Stimulated activated CD8-positive, alpha-beta memory T cell treated with anti-CD3 and anti-CD28 coated beads, Interleukin-12 subunit alpha, Interleukin-12 subunit beta, amount 100 ng/mL, for 4 hours (primary cell): ENCODE data around the gene NR1D1.

Source experiments
- DNase-seq: peaks from one replicate; pipeline ENCODE4 v3.0.0-alpha.2; 2020; ENCODE audit warnings: low read depth

Gene NR1D1

DNA sequence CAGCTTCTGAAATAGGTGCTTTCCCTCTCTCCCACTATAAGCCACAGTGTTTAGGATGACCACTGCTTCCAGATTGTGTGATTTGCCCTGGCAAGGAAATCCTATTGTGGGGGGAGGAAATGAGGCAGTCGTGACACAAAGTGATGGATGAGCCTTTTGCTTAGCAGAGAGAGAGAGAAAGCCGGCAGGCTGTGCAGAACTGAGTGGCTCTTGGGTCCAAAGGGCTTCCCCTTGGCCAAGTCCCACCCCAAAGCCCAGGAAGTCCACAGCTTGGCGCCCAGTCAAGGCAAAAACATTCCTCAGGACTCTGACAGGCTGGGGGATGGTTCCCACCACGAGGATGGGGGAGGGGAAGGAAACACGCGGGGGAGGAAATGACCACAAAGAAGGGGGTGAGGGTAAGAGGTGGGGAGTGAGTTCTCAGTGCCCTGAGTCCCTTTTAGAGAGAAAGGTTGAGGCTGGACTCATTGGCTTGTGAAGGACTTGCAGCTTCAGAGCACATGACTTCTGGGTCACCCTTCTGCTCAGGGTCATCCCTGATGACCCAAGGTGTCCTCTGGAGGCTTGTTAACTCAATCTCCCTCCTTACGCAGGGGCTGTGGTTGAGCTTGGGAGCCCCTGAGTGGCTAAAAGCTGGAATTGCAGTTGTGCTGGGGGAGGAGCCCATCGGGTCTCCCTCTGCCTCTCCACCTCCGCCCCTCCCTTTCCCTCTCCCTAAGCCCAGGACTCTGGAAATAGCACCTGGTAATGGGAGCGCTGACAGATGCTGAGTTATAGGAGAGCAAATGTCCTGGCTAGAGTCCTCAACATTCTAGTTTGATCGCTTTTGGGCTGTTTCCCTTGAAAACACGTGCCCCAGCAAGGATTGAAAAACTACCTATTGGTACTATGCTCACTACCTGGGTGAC lies 11.1 kb upstream of the NR1D1 start:
- DNase-seq, result no peak

DNA sequence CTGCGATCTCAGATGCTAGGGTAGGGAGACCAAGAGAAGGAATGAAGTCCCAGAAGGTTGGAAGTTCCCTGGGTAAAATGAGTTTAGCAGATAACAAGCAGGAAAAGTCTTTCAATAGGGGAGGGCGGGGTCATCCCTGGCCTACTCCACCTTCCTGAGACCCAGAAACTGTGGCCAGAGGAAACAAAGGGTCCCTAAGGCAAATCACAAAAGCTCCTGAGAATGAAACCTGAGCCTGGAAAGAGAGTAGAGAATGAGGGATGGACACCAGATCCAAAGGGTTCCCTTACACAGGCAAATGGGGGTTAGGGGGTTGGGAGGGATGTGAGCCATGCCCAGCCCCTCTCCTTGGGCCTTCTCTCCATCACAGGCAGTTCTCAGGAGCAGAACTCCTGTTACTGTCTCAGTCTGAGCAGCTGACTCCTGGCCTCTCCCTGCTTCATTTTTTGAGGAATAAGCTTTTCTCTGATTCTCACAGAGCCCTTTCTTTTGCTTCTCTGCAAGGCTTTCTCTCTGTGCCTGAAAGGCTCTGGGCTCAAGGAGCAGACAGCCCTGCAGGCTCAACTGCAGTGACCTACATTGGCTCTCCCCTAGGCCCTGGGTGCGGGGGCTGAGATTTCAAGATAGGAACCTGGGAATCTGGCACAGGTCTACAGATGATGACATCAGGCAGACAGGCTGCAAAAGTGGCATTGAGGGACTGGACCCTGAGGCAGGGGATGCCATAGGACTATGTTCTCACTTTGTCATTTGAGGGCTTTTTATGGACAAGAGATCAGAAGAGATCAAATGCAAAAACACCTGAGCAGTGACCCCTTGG lies 9.8 kb upstream of the NR1D1 start:
- no peak for DNase-seq

DNA sequence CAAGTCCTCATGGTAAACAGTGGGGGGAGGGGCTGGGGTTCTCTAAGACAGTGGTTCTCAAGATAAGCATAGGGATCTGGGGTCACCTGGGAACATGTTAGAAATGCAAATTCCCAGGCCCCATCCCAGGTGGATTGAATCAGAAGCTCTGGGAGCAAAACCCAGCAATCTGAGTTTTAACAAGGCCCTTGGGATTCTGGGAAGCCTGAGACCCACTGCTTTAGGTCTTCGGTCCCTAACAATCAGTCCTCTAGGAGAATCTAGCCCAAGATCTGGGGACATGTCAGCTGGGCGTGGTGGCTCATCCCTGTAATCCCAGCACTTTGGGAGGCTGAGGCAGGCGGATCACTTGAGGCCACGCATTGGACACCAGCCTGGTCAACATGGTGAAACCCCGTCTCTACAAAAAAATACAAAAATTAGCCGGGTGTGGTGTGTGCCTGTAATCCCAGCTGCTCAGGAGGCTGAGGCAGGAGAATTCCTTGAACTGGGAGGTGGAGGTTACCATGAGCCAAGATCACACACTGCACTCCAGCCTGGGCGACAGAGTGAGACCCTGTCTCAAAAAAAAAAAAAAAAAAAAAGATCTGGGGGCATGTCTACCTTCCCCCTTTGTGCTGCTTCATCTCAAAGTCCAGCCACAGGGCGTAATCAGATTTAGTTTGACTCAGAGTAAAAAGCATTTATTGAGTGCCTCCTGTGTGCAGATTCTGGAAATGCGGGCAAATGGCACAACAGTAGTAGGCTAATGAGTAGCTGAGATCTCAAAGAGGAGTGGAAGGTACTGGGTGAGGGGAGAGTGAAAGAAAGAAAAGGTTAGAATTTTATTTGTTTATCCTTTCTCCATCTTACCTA lies 8.8 kb upstream of the NR1D1 start:
- DNase-seq, result no peak

DNA sequence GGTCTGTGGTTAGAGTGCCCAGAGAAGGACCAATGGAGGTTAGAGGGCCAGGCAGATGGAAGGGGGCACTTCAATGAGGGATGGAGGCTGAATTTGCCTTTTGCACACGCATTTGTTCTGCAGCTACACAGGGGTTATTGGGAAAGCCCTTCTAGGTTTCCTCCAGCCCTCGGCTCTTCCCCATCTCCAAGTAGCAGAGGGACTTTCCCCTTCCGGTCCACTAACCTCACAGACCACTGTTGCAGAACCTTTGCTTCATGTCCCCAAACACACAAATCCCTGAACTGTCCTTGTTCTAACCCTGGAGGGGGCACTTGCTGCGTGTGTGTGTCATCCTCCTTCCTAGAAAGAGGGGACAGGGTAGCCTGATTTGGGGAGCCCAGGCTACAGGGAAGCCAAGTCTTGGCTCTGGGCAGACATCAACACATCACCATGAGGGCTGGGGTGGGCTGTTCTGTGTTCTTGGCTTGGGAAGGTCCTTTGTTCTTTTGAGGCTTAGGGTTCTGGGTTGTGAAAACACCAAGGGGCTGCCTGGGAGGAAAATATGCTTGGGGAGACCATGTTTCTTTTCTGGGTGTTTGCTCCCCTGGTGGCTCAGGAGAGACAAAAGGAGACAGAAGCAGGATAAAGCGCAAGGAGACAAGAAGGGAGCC lies 7.3 kb upstream of the NR1D1 start:
- no peak for DNase-seq

DNA sequence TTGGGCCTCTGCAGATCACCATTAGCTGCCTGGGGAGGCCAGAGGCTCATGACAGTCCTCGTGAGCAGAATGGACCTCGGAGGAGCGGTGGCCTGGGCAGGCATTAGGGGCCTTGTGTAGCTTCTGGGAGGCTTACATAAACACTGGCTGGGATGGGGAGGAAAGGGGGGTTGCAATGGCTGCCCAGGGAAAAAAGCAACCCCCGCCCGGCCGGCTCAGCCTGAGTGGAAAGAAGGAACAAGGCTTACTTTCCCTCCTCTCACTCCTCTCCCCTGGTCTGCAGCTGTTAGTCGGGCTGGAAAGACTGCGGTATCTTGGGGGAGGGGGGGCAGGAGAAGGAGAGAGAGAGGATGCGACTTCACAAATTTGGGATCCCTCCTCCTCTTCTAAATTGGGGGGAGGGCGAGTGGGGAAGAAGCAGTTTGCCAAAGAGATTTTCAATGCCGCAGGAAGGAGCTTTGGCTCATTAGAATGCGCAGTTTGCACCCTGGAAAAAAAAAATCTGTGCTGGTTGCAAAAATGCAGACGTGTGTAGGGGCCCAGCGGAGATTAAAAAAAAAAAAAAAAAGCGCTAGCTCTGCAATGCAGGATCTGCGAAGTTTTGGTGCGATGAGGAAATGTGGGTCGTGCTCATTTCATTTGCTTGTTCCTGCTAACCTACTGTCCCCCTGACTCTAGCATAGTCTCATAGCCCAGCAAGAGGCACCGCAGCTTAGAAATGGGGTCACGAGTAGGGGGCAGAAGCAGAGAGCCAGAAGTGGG lies 6.6 kb upstream of the NR1D1 start:
- no peak for DNase-seq

DNA sequence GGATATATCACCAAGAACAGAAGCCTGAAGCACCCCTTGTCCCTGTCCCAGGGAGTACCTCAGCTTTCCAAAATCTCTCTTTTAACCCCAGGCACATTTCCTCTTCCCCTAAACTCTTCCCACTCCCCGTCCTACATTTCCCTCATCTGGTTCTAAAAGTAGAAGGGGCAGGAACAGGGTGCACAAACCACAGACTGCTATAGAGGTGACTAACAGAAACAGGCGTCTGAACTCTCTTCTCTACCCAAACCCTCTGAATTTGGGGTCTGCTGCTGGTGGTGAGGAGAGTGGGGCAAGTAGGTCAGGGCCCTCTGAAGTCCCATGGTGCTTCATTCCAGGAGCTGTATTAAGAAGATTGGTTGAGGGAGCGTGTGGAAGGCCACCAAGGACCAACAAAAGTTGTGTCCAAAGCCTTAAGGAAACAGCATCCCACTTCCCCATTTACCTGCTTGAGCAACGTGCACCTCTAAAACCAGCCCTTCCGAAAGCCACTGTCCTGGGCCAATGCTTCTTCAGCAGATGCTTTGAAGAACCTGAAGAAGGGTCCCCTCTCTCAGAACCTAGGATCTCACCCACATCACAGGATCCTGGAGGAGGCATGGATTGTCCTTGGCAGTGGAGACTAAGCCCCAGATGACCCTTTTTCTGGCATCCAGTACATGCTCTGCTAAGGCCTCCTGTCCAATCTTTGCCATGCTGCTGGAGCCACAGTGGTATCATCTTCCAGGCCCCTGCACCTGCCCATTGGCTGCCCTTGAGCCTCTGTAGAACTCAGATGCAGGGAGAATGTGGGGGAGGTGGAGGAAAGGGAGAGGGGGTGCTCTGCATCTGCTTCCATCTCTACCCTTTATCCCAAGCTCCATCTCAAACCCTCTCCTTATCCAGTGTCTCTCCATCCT lies 5.7 kb upstream of the NR1D1 start:
- DNase-seq, result no peak

DNA sequence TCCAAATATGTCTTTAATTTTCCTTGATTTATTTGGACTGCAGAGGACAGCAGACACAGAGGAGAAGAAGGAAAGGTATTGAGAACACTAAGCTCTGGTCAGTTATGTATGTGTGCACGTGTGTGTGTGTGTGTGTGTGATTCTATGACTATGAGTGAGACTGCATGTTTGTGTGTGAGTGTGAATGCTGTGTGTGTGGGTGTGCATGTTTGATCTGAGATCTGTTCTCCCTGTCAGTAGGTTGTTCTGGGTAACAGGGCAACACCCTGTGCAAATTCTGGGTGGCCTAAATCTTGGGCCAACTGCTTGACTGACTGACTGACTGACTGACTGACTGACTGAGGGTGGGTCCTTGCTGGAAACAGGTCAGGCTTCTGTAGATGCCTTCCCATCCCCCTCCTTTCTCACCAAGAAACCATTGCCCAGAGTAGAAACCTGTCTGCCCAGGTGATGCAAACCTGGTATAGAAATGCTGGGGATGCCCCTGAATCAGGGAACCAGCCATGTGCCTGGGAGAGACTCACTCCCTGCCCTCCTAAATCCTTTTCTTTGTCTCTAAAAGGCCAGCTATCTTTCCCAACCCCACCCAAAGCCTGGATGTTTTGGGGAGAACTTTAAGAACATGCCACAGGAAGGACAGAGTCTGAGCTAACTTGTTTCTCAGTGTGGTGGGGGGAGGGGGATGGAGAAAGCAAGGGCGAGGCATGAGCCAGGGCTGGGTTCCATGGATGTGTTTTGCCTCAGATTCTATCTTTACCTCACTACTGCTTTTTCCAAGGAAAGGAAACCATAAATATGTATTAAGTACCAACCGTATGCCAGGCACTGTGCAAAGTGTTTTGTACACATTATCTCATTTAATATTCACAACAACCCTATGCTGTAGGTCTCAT lies 4.5 kb upstream of the NR1D1 start:
- no peak for DNase-seq

DNA sequence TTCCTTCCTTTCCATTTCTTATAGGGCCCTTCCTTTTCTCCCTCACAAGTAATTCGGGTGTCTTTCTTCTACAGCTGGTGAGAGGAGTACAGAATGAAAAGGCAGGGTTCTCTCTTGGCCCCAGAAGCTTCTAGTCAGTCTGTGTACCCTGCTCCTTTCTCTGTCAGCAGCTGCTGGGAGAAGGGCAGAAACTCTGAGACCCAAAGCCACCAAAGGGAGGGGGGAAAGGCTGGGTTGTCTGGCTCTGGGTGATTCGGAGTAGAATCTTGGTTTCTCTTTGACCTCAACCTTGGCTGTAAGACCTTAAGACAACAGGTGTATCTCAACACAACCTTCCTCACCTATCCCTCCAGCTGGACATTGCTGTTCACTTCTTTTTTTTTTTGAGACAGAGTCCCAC lies 3.3 kb upstream of the NR1D1 start:
- no peak for DNase-seq

DNA sequence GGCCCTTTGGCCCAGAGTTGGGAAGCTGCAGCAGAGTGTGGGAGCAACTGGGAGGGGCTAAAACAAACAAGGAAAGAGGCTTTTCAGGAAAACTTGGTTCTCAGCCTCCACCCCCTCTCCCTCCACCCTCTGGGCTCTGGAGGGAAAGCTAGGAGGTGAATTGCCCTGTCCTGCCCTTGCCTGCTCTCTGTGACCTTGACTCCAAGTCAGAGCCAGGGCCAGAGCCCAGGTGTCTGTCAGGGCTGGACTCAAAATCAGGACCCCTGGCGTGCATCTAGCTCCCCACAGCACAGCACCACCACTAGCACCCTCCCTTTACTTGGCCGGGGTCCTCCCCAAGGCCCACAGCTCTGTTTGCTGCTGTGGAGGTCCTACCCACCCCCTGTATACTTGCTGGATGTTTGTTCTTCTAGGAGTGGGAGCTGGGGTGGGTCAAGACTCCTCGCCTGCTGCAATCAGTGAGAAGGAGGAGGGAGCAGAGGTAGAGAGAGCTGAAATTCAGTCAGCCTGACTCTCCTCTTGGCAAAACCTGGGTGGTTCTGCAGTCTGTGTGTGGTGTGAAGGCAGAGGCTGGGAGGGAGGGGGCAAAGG lies 2.8 kb upstream of the NR1D1 start:
- DNase-seq, result no peak

DNA sequence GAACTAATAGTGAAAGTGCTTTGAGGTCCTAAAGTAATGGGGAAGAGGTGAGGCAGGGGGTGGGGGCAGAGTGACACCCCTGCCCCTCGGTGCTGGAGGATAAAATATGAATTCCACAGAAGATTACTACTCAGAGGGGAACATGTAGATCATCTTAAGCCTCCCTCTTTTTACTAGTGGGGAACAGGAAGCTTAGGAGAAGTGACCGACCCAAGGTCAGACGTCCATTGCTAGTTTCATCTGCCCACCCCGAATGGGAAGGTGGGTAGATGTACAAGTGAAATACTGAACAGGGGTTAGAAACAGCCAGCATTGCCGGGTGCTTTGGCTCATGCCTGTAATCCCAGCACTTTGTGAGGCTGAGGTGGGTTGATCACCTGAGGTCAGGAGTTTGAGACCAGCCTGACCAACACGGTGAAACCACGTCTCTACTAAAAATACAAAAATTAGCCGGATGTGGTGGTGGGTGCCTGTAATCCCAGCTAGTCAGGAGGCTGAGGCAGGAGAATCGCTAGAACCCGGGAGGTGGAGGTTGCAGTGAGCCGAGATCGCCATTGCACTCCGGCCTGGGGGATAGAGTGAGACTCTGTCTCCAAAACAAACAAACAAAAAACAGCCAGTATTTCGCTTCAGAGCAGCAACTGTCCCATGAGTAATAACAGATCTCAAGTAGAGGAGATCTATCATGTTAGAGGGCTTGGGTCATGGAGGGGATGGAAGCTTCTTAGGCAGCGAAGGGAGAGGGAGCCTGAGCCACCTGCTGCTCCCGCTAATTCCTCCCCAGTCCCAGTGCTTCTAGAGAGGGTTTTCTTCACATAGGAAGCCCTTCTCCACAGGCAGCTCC lies 1.2 kb upstream of the NR1D1 start:
- no peak for DNase-seq

DNA sequence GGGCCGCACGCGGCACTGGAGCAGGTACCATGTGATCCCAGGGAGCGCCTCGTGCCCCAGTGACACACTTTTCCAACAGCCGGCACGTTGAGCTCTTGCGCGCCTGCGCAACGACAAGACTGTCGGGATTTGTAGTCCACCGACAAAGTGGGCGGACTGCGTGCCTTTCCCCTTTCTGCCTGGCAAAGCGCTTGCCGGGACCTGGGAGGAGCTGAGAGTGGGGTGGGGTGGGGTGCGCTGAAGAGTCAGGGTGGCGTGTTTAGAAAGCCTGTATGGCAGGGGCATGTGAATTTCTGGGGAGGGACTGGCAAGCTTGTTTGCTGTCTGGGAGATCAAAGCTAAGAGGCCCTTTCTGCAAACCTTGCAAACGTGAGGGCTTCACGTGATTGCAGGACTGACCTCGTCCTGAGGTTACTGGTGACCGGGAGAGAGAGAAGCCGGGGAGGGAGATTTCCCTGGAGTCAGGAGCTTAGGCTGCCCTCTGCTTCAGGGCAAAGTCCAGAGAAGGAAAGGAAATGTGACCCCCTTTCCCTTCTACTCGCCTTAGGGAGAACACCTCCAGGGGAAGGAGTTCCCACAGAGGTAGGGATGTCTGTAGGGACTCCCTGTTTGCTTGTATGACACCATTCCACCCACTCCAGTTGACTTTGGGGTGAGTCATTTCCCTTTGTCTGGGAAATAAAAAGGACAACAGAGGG lies 429 bp upstream of the NR1D1 start:
- DNase-seq, result peak; percentile 81

DNA sequence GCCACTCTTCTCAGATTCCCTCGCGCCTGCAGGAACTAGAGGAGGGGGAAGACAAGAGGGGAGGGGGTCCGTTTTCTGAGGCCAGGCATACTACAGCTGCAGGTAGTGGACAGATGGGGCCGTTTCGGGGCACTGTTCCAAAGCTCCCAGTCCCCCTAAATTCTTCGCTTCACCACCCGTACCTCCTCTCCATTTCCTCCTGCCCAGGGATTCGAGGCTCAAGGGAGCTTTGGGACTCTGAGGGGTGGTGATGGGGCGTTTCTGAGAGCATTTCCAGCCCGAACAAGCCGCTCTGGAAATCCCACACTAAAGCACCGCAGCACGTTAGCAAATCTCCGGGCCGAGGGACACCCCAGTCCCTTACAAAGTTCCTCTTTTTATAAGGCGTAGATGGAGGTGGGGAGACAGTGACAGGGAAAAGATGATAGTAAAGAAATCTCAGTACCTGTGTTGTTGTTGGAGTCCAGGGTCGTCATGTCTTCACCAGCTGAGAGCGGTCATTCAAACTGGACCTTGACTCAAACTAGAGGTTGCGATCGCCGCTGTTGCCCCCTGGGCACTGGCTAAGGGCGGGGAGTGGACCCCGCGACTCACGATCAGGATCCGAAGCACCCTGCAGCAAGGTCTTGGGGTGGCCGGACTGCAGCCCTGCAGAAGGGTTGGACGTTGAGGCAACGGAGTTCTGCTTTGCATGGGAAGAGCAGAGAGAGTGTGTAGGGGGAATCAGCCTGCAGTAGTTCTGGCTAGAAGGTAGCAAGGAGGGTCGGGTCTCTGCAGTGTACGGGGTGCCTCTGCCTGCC lies 570 bp downstream of the NR1D1 start:
- DNase-seq, result no peak

DNA sequence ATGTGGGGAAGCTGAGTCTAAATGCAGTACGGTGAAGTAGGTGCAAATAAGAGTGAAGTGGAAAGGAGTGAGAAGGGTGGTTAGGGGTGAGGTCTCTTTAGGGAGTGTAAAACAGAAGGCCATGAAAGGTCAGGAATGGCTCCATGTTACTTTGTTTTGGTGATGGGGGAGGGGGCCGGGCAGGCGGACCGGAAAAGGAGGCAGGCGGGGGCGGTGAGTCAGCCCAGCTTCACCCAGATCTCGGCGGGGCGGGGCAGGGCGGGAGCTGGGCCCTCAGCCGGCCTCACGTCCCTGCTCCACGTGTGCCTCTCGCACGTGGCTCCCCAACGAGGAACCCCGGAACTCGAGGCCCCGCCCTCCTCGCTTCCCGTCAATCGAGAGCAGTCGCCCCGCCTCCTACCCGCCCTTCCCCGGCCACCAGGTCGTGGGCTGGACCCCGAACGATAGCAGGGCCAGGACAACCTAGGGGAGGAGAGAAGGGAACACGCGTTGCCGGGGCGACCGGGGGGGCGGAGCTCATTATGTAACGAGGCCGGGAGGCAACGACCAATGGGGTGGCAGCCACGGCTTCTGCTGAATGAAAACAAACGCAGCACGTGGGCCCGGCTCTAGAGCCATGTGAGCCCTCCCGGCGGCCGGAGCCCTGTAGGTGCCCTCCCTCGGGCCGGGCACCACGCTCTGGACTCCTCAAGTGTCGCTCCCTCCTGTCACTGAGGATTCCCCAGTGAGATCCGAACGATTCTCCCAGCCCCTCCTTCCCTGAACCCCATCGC lies 1.4 kb downstream of the NR1D1 start:
- peak; percentile 97 for DNase-seq

DNA sequence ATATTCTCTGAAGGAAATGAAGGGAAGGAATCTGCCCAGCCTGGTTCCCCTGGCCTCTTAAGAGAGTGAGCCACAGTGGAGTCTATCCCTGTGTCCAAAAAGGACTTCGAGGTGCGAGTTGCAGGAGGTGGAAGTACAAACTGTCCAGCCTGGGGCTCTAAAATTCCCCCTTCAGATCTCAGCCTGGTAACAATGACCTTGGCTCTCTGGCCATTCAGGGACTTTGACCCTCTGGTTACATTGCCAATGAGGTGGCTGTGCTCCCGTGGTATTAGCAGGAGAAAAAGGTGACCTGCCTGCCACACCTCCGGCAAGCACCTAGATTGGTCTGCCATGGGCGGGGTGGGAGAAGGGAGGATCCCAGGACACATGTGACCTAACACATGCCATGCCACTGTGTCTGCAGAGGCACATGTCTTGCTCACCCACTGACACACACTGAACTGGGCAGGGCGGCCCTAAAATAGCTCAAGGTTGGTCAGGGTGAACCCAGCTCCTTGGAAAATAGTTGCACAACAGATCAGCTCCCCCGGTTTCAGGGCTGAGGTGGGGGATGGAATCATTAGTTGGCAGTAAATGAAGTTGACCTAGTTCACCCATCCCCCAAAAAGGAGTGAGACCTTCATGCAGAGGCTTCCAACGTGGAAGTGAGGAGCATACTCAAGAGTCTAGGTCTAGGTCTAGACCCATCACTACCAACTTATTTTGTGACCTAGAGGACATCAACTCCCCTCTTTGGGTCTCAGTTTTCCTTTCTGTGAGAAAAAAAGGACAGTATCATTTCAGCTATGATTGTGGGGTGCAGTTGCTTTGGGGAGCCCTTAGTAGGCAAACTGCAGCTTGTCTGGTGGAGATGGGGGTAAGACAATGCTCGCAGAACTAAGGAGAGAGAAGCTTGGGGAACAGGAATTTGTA lies 2.2 kb downstream of the NR1D1 start:
- no peak for DNase-seq
